ENCODE data around the gene NCOA3.

NCOA3 gene

DNA sequence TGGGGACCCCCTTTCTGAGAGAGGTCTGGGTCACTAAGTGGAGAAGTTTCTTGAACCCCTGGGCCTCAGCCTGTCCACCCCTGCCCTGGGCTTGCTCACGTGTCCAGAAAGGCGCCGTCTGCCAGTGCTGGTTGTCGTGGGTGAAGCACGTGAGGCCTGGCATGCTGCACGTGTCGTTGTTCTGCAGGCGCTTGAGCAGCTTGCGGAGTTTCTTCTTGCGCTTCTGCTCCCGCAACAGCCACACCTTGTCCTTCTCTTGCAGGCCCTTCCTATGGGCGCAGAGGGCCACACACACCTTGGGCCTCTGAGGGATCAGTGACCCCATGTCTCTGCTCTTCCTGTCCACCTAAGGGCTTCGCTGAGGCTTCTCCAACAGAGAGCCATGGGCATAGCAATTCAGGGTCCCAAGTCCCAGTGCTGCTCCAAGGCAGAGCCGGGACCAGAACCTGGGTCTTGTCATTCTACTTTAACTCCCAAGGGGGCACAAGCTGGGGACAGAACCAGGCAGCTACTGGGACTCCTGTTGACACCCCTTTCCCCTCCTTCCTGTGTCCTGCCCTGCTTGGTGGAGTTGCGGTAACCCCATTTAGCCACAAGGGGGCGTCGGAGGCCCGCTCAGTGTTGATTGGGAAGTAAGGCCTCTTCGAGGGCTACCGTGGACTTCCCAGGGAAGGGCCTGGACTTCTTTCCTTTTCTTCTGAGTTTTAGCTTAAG, 161.8 kb downstream of the NCOA3 start:
- no peaks in the 10 kb centered on the region for H3K9me3 Mint-ChIP-seq
- H3K4me1 Mint-ChIP-seq (ENCODE audit: low read depth) = peaks cover 6% of the 10 kb centered on the region
- no peak overlapping the region for H3K4me3 Mint-ChIP-seq
- H3K36me3 Mint-ChIP-seq (ENCODE audit: low read depth) = peaks cover 9% of the 10 kb centered on the region
- peak overlapping the region; percentile 68 for H3K27ac Mint-ChIP-seq
- no peaks in the 10 kb centered on the region for H3K27me3 Mint-ChIP-seq (ENCODE audit: low read depth)

DNA sequence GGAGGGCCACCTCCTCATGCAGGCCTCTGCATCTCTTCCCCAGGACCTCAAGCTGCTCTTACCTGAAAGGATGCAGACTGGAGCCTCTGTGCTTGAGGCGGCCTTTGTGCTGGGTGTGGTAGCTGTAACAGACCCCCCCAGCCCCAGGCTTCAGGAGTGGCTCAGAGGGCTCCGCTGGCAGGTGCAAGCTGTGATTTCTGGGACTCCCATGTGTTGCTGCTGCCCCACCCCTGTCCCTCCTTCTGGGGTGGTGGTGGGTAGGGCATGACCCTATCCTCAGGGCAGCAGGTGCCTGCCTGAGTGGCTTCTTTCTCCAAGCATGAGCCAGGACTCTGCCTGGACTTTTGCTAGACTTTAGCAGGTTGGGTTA, 162.4 kb downstream of the NCOA3 start:
- Mint-ChIP-seq H3K36me3 (ENCODE audit: low read depth) (peaks cover 9% of the 10 kb centered on the region), H3K27ac (peak overlapping the region; percentile 68), H3K4me3 (no peak overlapping the region), H3K4me1 (ENCODE audit: low read depth) (peaks cover 6% of the 10 kb centered on the region), H3K27me3 (ENCODE audit: low read depth) (no peaks in the 10 kb centered on the region), H3K9me3 (no peaks in the 10 kb centered on the region)

DNA sequence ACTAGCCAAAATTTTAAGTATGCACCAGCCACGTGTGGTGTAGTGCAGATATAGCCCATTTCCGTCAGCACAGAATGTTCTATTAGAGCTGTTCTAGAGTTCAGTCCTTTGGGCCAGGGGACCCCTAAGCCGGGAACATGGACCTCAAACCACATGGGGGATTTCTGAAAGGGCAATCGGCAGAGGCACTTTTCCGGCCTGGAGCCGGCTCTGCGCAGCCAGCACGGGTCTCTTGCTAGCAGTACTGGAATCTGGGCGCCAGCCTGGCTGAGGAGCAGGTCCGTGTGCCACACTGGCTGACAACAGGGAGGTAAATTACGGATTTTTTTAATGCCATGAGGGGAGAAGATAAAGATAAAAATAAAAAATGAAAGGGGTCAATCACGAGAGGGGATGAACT, 163.1 kb downstream of the NCOA3 start:
- Mint-ChIP-seq H3K36me3 (ENCODE audit: low read depth) (peaks cover 2% of the 10 kb centered on the region), H3K27ac (no peak overlapping the region), H3K4me1 (ENCODE audit: low read depth) (peaks cover 6% of the 10 kb centered on the region), H3K9me3 (no peaks in the 10 kb centered on the region), H3K4me3 (no peak overlapping the region), H3K27me3 (ENCODE audit: low read depth) (no peaks in the 10 kb centered on the region)

- H3K27me3 Mint-ChIP-seq (ENCODE audit: low read depth) = no peaks in the 10 kb centered on the region
- peaks cover 6% of the 10 kb centered on the region for H3K4me1 Mint-ChIP-seq (ENCODE audit: low read depth)
- H3K36me3 Mint-ChIP-seq (ENCODE audit: low read depth) = no peaks in the 10 kb centered on the region
- H3K9me3 Mint-ChIP-seq = no peaks in the 10 kb centered on the region
- no peak overlapping the region for H3K4me3 Mint-ChIP-seq
- H3K27ac Mint-ChIP-seq = no peak overlapping the region
Measured at GRCh38 chr20:47665221-47665991, 163.7 kb downstream of the NCOA3 start.

- Mint-ChIP-seq H3K4me3 (no peak overlapping the region), H3K27ac (no peak overlapping the region), H3K9me3 (no peaks in the 10 kb centered on the region), H3K27me3 (ENCODE audit: low read depth) (no peaks in the 10 kb centered on the region), H3K36me3 (ENCODE audit: low read depth) (no peaks in the 10 kb centered on the region), H3K4me1 (ENCODE audit: low read depth) (peaks cover 6% of the 10 kb centered on the region)
Measured at GRCh38 chr20:47666304-47666703, 164.6 kb downstream of the NCOA3 start.

GRCh38 chr20:47667086-47667485, 165.4 kb downstream of the NCOA3 start:
- H3K27me3 Mint-ChIP-seq (ENCODE audit: low read depth) = no peaks in the 10 kb centered on the region

GRCh38 chr20:47667531-47668312, 166.0 kb downstream of the NCOA3 start:
- Mint-ChIP-seq H3K36me3 (ENCODE audit: low read depth) (no peaks in the 10 kb centered on the region), H3K4me3 (no peak overlapping the region), H3K4me1 (ENCODE audit: low read depth) (peaks cover 6% of the 10 kb centered on the region), H3K27me3 (ENCODE audit: low read depth) (no peaks in the 10 kb centered on the region), H3K9me3 (no peaks in the 10 kb centered on the region), H3K27ac (no peak overlapping the region)

More at GRCh38 chr20:47667086-47667485, 165.4 kb downstream of the NCOA3 start:
- no peaks in the 10 kb centered on the region for H3K36me3 Mint-ChIP-seq (ENCODE audit: low read depth)
- no peaks in the 10 kb centered on the region for H3K9me3 Mint-ChIP-seq
- no peak overlapping the region for H3K4me3 Mint-ChIP-seq
- no peak overlapping the region for H3K27ac Mint-ChIP-seq
- H3K4me1 Mint-ChIP-seq (ENCODE audit: low read depth) = peaks cover 6% of the 10 kb centered on the region

DNA sequence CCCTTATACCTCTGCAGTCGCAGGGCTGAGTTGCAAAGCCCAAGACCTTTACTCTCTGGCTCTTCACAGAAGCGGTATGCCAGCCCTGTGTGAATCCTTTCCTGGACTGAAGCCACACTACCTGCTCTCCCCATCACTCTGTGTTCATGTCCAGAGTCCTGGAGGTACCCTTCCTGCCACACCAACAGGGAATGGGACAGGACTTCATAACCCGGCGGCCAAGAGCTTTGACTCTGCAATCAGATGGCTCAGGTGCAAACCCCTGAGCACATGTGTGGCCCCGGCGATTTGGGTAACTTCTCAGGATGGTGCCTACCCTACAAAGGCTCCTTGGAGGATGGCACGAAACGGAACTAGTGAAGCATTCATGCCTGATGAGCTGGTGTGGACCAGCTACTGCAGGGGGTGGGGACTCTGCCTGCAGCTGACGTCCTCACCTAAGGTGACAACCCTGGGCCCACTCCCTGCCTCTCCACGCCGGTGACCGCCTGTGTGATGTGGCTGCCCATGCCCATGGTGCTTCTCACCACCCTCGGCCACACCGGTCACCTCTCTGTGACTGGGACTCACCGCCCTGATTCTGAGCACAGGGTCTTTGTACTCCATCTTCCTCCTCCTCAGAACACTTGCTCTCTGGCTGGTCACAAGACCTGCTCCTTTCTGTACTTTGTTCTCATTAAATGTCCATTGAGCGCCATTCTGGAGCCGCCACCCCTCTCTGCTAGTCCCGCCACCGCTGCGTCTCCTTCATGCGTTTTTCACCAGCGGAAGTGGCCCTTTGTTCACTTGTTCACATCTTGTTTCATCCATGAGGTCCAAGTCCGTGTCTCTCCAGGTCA, 166.8 kb downstream of the NCOA3 start:
- H3K27ac Mint-ChIP-seq = no peak overlapping the region
- H3K4me3 Mint-ChIP-seq = no peak overlapping the region
- peaks cover 6% of the 10 kb centered on the region for H3K4me1 Mint-ChIP-seq (ENCODE audit: low read depth)
- no peaks in the 10 kb centered on the region for H3K36me3 Mint-ChIP-seq (ENCODE audit: low read depth)
- H3K27me3 Mint-ChIP-seq (ENCODE audit: low read depth) = no peaks in the 10 kb centered on the region
- H3K9me3 Mint-ChIP-seq = no peaks in the 10 kb centered on the region

DNA sequence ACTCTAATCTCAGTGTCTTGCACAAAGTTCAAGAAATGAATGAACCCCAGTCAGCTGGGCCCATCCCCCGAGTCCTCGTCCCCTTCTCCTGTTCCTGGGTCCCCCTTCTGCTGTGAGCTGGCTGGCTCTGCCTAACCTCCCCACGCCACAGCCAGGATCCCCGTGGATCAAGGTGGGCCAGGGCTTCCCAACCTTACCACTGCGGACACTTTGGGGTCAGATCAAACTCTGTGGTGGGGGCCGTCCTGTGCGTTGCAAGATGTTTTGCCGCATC, 167.4 kb downstream of the NCOA3 start:
- Mint-ChIP-seq H3K27me3 (ENCODE audit: low read depth) (no peaks in the 10 kb centered on the region), H3K9me3 (no peaks in the 10 kb centered on the region), H3K4me3 (no peak overlapping the region), H3K4me1 (ENCODE audit: low read depth) (peaks cover 1% of the 10 kb centered on the region), H3K27ac (no peak overlapping the region), H3K36me3 (ENCODE audit: low read depth) (no peaks in the 10 kb centered on the region)

- Mint-ChIP-seq H3K27ac (no peak overlapping the region), H3K36me3 (ENCODE audit: low read depth) (no peaks in the 10 kb centered on the region), H3K27me3 (ENCODE audit: low read depth) (no peaks in the 10 kb centered on the region), H3K9me3 (no peaks in the 10 kb centered on the region), H3K4me3 (no peak overlapping the region), H3K4me1 (ENCODE audit: low read depth) (no peaks in the 10 kb centered on the region)
Measured at GRCh38 chr20:47669489-47669888, 167.8 kb downstream of the NCOA3 start.

DNA sequence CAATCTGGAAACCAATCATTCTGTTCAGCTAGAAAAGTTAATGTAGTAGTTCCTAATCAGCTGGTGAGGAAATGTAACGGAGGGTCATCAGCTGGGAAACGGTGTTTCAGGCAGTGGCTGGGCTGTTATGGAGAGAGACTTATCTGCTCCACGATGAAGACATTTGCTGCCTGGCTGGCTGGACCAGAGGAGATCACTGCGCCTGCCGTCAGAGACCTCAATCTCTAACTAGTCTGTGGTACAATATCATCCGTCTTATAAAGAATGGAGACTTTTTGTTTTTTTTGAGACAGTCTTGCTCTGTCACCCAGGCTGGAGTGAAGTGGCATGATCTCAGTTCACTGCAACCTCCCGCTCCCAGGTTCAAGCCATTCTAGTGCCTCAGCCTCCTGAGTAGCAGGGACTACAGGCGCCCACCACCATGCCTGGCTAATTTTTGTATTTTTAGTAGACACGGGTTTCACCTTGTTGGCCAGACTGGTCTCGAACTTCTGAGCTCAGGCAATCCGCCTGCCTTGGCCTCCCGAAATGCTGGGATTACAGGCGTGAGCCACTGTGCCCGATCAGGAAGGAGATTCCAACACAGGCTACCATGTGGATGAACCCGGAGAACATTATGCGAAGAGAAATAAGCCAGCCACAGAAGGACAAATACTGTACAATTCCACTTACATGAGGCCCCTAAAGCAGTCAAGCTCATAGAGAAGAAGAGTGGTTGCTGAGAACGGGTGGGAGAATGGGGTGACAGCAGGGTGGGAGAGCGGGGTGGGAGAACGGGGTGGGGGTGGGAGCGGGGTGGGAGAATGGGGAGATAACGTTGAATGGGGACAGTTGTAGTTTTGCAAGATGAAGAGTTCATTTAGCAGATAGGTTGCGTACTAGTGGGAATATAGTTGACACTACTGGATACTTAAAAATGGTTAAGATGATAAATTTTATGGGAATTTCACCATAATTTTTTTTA, 168.5 kb downstream of the NCOA3 start:
- Mint-ChIP-seq H3K4me1 (ENCODE audit: low read depth) (no peaks in the 10 kb centered on the region), H3K4me3 (no peak overlapping the region), H3K36me3 (ENCODE audit: low read depth) (no peaks in the 10 kb centered on the region), H3K27ac (no peak overlapping the region), H3K9me3 (no peaks in the 10 kb centered on the region), H3K27me3 (ENCODE audit: low read depth) (no peaks in the 10 kb centered on the region)

DNA sequence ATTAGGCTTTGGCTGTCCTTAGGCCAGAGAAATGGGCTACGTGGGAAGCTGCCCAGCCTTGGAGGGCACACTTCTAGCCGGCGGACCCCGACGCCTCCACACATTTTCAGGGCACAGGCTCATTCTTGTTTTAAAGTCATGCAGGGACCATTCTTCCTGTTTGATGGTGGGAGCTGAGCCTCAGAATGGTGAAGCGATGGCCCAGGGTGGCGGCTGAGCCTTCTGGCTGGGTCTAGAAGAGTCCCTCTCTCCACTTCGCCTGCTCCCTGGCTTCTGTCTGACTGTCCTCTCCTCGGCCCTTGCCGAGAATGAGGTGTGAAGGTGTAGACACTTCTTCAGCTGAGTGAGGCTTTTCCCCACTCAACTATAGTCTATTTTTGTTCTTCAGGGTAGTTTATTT, 169.2 kb downstream of the NCOA3 start:
- H3K27ac Mint-ChIP-seq = no peak overlapping the region
- H3K4me1 Mint-ChIP-seq (ENCODE audit: low read depth) = no peaks in the 10 kb centered on the region
- no peaks in the 10 kb centered on the region for H3K36me3 Mint-ChIP-seq (ENCODE audit: low read depth)
- no peaks in the 10 kb centered on the region for H3K9me3 Mint-ChIP-seq
- no peak overlapping the region for H3K4me3 Mint-ChIP-seq
- no peaks in the 10 kb centered on the region for H3K27me3 Mint-ChIP-seq (ENCODE audit: low read depth)

DNA sequence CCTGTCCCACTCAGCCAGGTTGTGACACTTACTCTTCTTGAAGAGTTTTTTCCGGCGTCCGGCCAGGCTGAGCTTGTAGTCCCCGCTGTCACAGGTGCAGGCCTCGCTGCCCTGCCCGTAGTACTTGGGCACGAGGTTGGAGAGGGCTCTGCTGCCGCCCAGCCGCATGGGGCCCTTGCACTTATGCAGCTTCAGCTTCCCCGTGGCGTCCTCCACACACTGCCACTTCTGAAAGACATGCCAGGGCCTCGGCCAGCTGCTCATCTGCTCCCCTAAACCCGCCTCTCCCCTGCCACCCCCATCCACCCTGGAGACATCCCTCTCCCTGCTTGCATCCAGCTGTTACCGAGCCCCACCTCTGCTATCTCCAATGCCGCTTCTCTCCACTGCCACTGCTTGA, 170.5 kb downstream of the NCOA3 start:
- H3K27ac Mint-ChIP-seq = peak overlapping the region; percentile 59
- no peaks in the 10 kb centered on the region for H3K9me3 Mint-ChIP-seq
- H3K27me3 Mint-ChIP-seq (ENCODE audit: low read depth) = no peaks in the 10 kb centered on the region
- H3K4me3 Mint-ChIP-seq = no peak overlapping the region
- no peaks in the 10 kb centered on the region for H3K4me1 Mint-ChIP-seq (ENCODE audit: low read depth)
- no peaks in the 10 kb centered on the region for H3K36me3 Mint-ChIP-seq (ENCODE audit: low read depth)

Data from T-helper 1 cell treated with Interleukin-12 subunit alpha and Interleukin-12 subunit beta and Interleukin-4 antibody, amounts not matched to agents 30 μg/mL and 1 μg/mL, for 36 hours (primary cell).